GM12801 (cell line): ENCODE data around the gene DOC2A.

Experiments
- CTCF ChIP-seq: IDR thresholded peaks from one replicate; pipeline ENCODE4 v1.5.1; 2011; ENCODE audit warnings: control low read depth; ENCODE audit not compliant: insufficient read length; ENCODE audit errors: extremely low read depth

The DOC2A gene

GRCh38 chr16:30005341-30006094 is 5.3 kb downstream of the DOC2A start:
- no peak for TF ChIP-seq CTCF

GRCh38 chr16:30004811-30005242 is 6.0 kb downstream of the DOC2A start:
- no peak for TF ChIP-seq CTCF

- no peak for TF ChIP-seq CTCF
Observed at GRCh38 chr16:30004424-30004776, 6.4 kb downstream of the DOC2A start.

GRCh38 chr16:30003670-30004423 is 7.0 kb downstream of the DOC2A start:
- no peak for TF ChIP-seq CTCF

GRCh38 chr16:30002614-30003346 is 8.0 kb downstream of the DOC2A start:
- no peak for TF ChIP-seq CTCF

- TF ChIP-seq CTCF: no peak
Observed at GRCh38 chr16:30000735-30001631, 9.8 kb downstream of the DOC2A start.
